ENCODE data around the gene PAQR7.

The PAQR7 gene

GRCh38 chr1:25837262-25837875 is 38.1 kb downstream of the PAQR7 start:
- H3K4me3 ChIP-seq (replicated peaks; ENCODE audit: low read depth, low read length) = no peak overlapping the region
- TF ChIP-seq CTCF (IDR thresholded peaks at IDR 0.05; ENCODE audit: low read length, missing control alignments) = peak; percentile 48
- DNase-seq (ENCODE audit: low read depth) = peak; percentile 30

- DNase-seq (ENCODE audit: low read depth) = no peak
These were observed 38.8 kb downstream of the PAQR7 start for GRCh38 chr1:25836695-25837094.

GRCh38 chr1:25834894-25835293 is 40.6 kb downstream of the PAQR7 start:
- no peak for TF ChIP-seq CTCF (IDR thresholded peaks at IDR 0.05; ENCODE audit: low read length, missing control alignments)
- no peak overlapping the region for H3K4me3 ChIP-seq (replicated peaks; ENCODE audit: low read depth, low read length)
- DNase-seq (ENCODE audit: low read depth) = peak; percentile 23

More at GRCh38 chr1:25836695-25837094, 38.8 kb downstream of the PAQR7 start:
- no peak for TF ChIP-seq CTCF (IDR thresholded peaks at IDR 0.05; ENCODE audit: low read length, missing control alignments)
- no peak overlapping the region for H3K4me3 ChIP-seq (replicated peaks; ENCODE audit: low read depth, low read length)

GRCh38 chr1:25833158-25833557 is 42.4 kb downstream of the PAQR7 start:
- no peak for DNase-seq (ENCODE audit: low read depth)
- H3K4me3 ChIP-seq (replicated peaks; ENCODE audit: low read depth, low read length) = no peak overlapping the region
- no peak for TF ChIP-seq CTCF (IDR thresholded peaks at IDR 0.05; ENCODE audit: low read length, missing control alignments)

GRCh38 chr1:25832336-25833037 is 43.0 kb downstream of the PAQR7 start:
- TF ChIP-seq CTCF (IDR thresholded peaks at IDR 0.05; ENCODE audit: low read length, missing control alignments) = no peak
- DNase-seq (ENCODE audit: low read depth) = no peak
- no peak overlapping the region for H3K4me3 ChIP-seq (replicated peaks; ENCODE audit: low read depth, low read length)

GRCh38 chr1:25831569-25832196 is 43.8 kb downstream of the PAQR7 start:
- no peak for DNase-seq (ENCODE audit: low read depth)
- H3K4me3 ChIP-seq (replicated peaks; ENCODE audit: low read depth, low read length) = no peak overlapping the region

More at GRCh38 chr1:25831569-25832196, 43.8 kb downstream of the PAQR7 start:
- TF ChIP-seq CTCF (IDR thresholded peaks at IDR 0.05; ENCODE audit: low read length, missing control alignments) = no peak
